H1 (cell line): ENCODE measurements around the gene ARHGAP28. TPM values are rescaled to one million over a fixed set of nuclear protein-coding genes. Genes with fewer than 3 reads are reported as not detected.

ENCODE experiments used
- CTCF ChIP-seq, 3 experiments: IDR thresholded peaks; 1 replicate in 2 of 3; 2 replicates in 1 of 3; pipeline versions ENCODE4 v1.5.1 to v1.6.1; 2011; ENCODE audit warnings: low read length in 3 of 3, mild to moderate bottlenecking in 3 of 3, inconsistent platforms in 2 of 3, low read depth in 1 of 3, moderate library complexity in 1 of 3; ENCODE audit not compliant: insufficient read depth in 1 of 3; ENCODE audit errors: control extremely low read depth in 1 of 3
- GABPA ChIP-seq: IDR thresholded peaks from 2 replicates; pipeline ENCODE4 v1.6.1; 2011; ENCODE audit warnings: mild to moderate bottlenecking, low read length, moderate library complexity, borderline replicate concordance; ENCODE audit not compliant: insufficient read depth
- HDAC6 ChIP-seq: IDR thresholded peaks from one replicate; pipeline ENCODE4 v1.7.1; 2012; ENCODE audit warnings: low read depth, mild to moderate bottlenecking, inconsistent platforms, low read length, moderate library complexity
- RXRA ChIP-seq: IDR thresholded peaks from 2 replicates; pipeline ENCODE4 v1.6.1; 2011; ENCODE audit warnings: low read depth, mild to moderate bottlenecking, low read length, moderate library complexity; ENCODE audit not compliant: insufficient read depth
- polyA plus RNA-seq, 7 experiments: library from polyadenylated mRNA; depleted of rRNA in 3 of 7; stranded (reverse) in 5 of 7; unstranded in 2 of 7; fragments of >200 nt in 5 of 7; fragments of 200-250 nt in 2 of 7; gene quantifications; 1 replicate in 5 of 7; 2 replicates in 1 of 7; 4 replicates in 1 of 7; pipeline versions ENCODE4 v1.2.1 to v1.2.3, GENCODE V29; 2011 to 2013; ENCODE audit warnings: missing spikeins in 2 of 7, mixed read lengths in 2 of 7
- total RNA-seq: library from RNA; stranded (reverse); fragmentation: NEBNext Ultra II Directional; extraction: Animal tissue kit (Norgen Biotek cat#: 25700); gene quantifications from 2 replicates; pipeline ENCODE4 v1.2.1, GENCODE V29; 2021

The ARHGAP28 gene
- total and polyA plus RNA-seq, 2 of the 8 experiments (the other 6 are each of a cell fraction or from before 2014, with no cell fraction given) = 2.9 to 14.4 TPM

GRCh38 chr18:6921571-6921970 lies 192.1 kb downstream of the ARHGAP28 start (continued):
- no peak for TF ChIP-seq CTCF (IDR thresholded peaks at IDR 0.05; ENCODE audit: control extremely low read depth in 1 of 3, insufficient read depth in 1 of 3, low read depth in 1 of 3, low read length in 3 of 3)
- TF ChIP-seq RXRA = no peak
- TF ChIP-seq GABPA = no peak
- no peak for TF ChIP-seq HDAC6
